ENCODE data around the gene PRKN.

The PRKN gene

GRCh38 chr6:162203287-162203686, 524.3 kb downstream of the PRKN start (continued):
- no peak for TF ChIP-seq PRDM6 (tag by site-specific recombination; IDR thresholded peaks at IDR 0.05)
- TF ChIP-seq ZNF394 (tag by site-specific recombination; IDR thresholded peaks at IDR 0.05; ENCODE audit: borderline replicate concordance) = no peak
- TF ChIP-seq ZNF211 (tag by site-specific recombination; IDR thresholded peaks at IDR 0.05; ENCODE audit: low read depth) = no peak
- TF ChIP-seq ZNF776 (tag by site-specific recombination; IDR thresholded peaks at IDR 0.05; ENCODE audit: borderline replicate concordance) = no peak
- TF ChIP-seq ZNF513 (tag by site-specific recombination; IDR thresholded peaks at IDR 0.05) = no peak
- no peak for TF ChIP-seq HOXA7 (CRISPR knock-in tag; IDR thresholded peaks at IDR 0.05; ENCODE audit: borderline replicate concordance)
- no peak for TF ChIP-seq ZNF341 (tag by site-specific recombination; IDR thresholded peaks at IDR 0.05; ENCODE audit: low read depth)
- TF ChIP-seq RBAK (tag by site-specific recombination; IDR thresholded peaks at IDR 0.05) = no peak

- Histone ChIP-seq H3K9me3 (ENCODE audit: control insufficient read depth, insufficient read depth, low read depth, low read length) (no peaks in the 10 kb centered on the region), H3K36me3 (ENCODE audit: control insufficient read depth in 2 of 2, insufficient read depth in 1 of 2, low read length in 2 of 2) (no peaks in the 10 kb centered on the region), H3K4me3 (ENCODE audit: low read depth, low read length) (no peak overlapping the region), H3K27ac (ENCODE audit: extremely low read depth, low read depth, low read length) (no peak overlapping the region), H3K4me1 (ENCODE audit: control insufficient read depth, insufficient read depth, low read length) (no peaks in the 10 kb centered on the region)
- POLR2A ChIA-PET = no interaction called here
- TF ChIP-seq ZNF623 (tag by site-specific recombination; IDR thresholded peaks at IDR 0.05) = no peak
- TF ChIP-seq REST (tag by site-specific recombination; IDR thresholded peaks at IDR 0.05) = no peak
- TF ChIP-seq TCF7L2 (IDR thresholded peaks at IDR 0.05; ENCODE audit: borderline replicate concordance, low read depth, low read length) = no peak
- no peak for TF ChIP-seq ZNF354C (tag by site-specific recombination; IDR thresholded peaks at IDR 0.05; ENCODE audit: borderline replicate concordance, low read depth)
- no peak for TF ChIP-seq ZNF521 (tag by site-specific recombination; IDR thresholded peaks at IDR 0.05)
- no peak for TF ChIP-seq MEIS1 (CRISPR knock-in tag; IDR thresholded peaks at IDR 0.05; ENCODE audit: borderline replicate concordance)
- no peak for TF ChIP-seq KLF17 (tag by site-specific recombination; IDR thresholded peaks at IDR 0.05)
- no peak for TF ChIP-seq ZNF544 (tag by site-specific recombination; IDR thresholded peaks at IDR 0.05)
- no peak for TF ChIP-seq ZNF600 (tag by site-specific recombination; IDR thresholded peaks at IDR 0.05)
- CTCF ChIA-PET = no interaction called here
Measured at GRCh38 chr6:162200945-162201690, 526.4 kb downstream of the PRKN start.
